Neural progenitor cell (in vitro differentiated cells): ENCODE data around the gene MERTK.

Experiments
- EZH2phosphoT487 ChIP-seq: fragments of 200-600 bp; sonication (generic); IDR thresholded peaks from 2 replicates; pipeline ENCODE4 v1.6.1; 2017; ENCODE audit warnings: antibody characterized with exemption
- TF ChIP-seq, protein P1 (sequence below): fragments of 200-600 bp; sonication (generic); IDR thresholded peaks from 2 replicates; pipeline ENCODE4 v1.5.1; 2017; ENCODE audit warnings: antibody characterized with exemption, mild to moderate bottlenecking

DNA sequence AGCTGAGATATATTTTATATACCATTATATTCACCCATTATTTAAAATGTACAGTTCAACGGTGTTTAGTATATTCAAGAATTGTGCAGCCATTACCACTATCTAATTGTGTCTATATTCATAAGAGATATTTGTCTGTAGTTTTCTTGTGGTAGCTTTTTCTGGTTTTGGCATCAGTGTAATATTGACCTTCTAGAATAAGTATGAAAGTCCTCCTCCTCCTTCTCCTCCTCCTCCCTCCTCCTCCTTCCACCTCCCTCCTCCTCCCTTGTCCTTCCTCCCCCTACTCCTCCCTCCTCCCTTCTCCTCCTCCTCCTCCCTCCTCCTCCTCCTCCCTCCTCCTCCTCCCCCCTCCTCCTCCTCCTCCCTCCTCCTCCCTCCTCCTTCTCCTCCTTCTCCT lies 72.0 kb downstream of the MERTK start:
- TF ChIP-seq, protein P1, sequence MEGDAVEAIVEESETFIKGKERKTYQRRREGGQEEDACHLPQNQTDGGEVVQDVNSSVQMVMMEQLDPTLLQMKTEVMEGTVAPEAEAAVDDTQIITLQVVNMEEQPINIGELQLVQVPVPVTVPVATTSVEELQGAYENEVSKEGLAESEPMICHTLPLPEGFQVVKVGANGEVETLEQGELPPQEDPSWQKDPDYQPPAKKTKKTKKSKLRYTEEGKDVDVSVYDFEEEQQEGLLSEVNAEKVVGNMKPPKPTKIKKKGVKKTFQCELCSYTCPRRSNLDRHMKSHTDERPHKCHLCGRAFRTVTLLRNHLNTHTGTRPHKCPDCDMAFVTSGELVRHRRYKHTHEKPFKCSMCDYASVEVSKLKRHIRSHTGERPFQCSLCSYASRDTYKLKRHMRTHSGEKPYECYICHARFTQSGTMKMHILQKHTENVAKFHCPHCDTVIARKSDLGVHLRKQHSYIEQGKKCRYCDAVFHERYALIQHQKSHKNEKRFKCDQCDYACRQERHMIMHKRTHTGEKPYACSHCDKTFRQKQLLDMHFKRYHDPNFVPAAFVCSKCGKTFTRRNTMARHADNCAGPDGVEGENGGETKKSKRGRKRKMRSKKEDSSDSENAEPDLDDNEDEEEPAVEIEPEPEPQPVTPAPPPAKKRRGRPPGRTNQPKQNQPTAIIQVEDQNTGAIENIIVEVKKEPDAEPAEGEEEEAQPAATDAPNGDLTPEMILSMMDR: no peak
- TF ChIP-seq EZH2phosphoT487: no peak
